HPDE6-E6E7 (cell line): ENCODE data around the gene TTC17.
"Not testable (repeated sequence)": the region's sequence is repeated elsewhere in the genome, so short reads cannot be mapped to it uniquely, and the experiment has no call there.

Experiments
- DNase-seq: peaks from one replicate; pipeline ENCODE4 v3.0.0; 2011; ENCODE audit warnings: missing footprints; ENCODE audit errors: extremely low spot score

The TTC17 gene

GRCh38 chr11:43392713-43393112 lies 34.0 kb downstream of the TTC17 start:
- DNase-seq, result no peak

- DNase-seq, result no peak
Observed at GRCh38 chr11:43393765-43394355, 35.1 kb downstream of the TTC17 start.

GRCh38 chr11:43396617-43397016 lies 37.9 kb downstream of the TTC17 start:
- DNase-seq, result no peak

GRCh38 chr11:43397251-43397650 lies 38.5 kb downstream of the TTC17 start:
- no peak for DNase-seq

GRCh38 chr11:43399983-43400630 lies 41.4 kb downstream of the TTC17 start:
- DNase-seq, result no peak

- DNase-seq, result no peak
Observed at GRCh38 chr11:43401252-43401651, 42.5 kb downstream of the TTC17 start.

GRCh38 chr11:43401811-43402210 lies 43.1 kb downstream of the TTC17 start:
- DNase-seq, result not testable (repeated sequence)

GRCh38 chr11:43403357-43404231 lies 44.9 kb downstream of the TTC17 start:
- DNase-seq, result no peak

GRCh38 chr11:43404406-43404805 lies 45.7 kb downstream of the TTC17 start:
- DNase-seq, result peak; percentile 3

- no peak for DNase-seq
Observed at GRCh38 chr11:43404836-43405479, 46.2 kb downstream of the TTC17 start.

GRCh38 chr11:43408277-43408676 lies 49.6 kb downstream of the TTC17 start:
- no peak for DNase-seq

GRCh38 chr11:43410394-43410793 lies 51.7 kb downstream of the TTC17 start:
- DNase-seq, result no peak

- DNase-seq, result no peak
Observed at GRCh38 chr11:43418197-43418596, 59.5 kb downstream of the TTC17 start.

GRCh38 chr11:43419460-43419859 lies 60.7 kb downstream of the TTC17 start:
- peak; percentile 4 for DNase-seq

- no peak for DNase-seq
Observed at GRCh38 chr11:43427971-43428370, 69.3 kb downstream of the TTC17 start.

GRCh38 chr11:43430916-43431315 lies 72.2 kb downstream of the TTC17 start:
- not testable (repeated sequence) for DNase-seq

- no peak for DNase-seq
Observed at GRCh38 chr11:43434893-43435292, 76.2 kb downstream of the TTC17 start.

GRCh38 chr11:43440486-43440885 lies 81.8 kb downstream of the TTC17 start:
- no peak for DNase-seq

- no peak for DNase-seq
Observed at GRCh38 chr11:43443811-43444210, 85.1 kb downstream of the TTC17 start.

GRCh38 chr11:43447151-43447550 lies 88.4 kb downstream of the TTC17 start:
- DNase-seq, result no peak

GRCh38 chr11:43458486-43458885 lies 99.8 kb downstream of the TTC17 start:
- DNase-seq, result no peak

GRCh38 chr11:43459246-43459645 lies 100.5 kb downstream of the TTC17 start:
- no peak for DNase-seq
